RWPE2 (cell line): ENCODE results near the gene KDM2B.
"Not testable (repeated sequence)": the region's sequence is repeated elsewhere in the genome, so short reads cannot be mapped to it uniquely, and the experiment has no call there.

Source experiments
- ATAC-seq: fragments of 200-7000 bp; cut with Tn5 transposase; 3 replicates; pipeline ENCODE4 v1.9.1; 2021; ENCODE audit warnings: low read depth
- DNase-seq: peaks from one replicate; pipeline ENCODE4 v3.0.0-alpha.2; 2020; ENCODE audit warnings: low spot score
- H3K27ac ChIP-seq: fragments of 450-650 bp; 2 replicates; pipeline ENCODE4 v1.5.1; 2017; ENCODE audit warnings: mild to moderate bottlenecking; ENCODE audit not compliant: poor library complexity, severe bottlenecking
- H3K27me3 ChIP-seq: fragments of 250-450 bp; sonication (Bioruptor Pico); 2 replicates; pipeline ENCODE4 v1.5.1; 2021; ENCODE audit warnings: mild to moderate bottlenecking, moderate library complexity; ENCODE audit not compliant: insufficient read depth, poor library complexity, severe bottlenecking
- H3K36me3 ChIP-seq: fragments of 250-450 bp; sonication (Bioruptor Pico); 2 replicates; pipeline ENCODE4 v1.5.1; 2020; ENCODE audit warnings: low read depth, mild to moderate bottlenecking, moderate library complexity
- H3K4me1 ChIP-seq: fragments of 250-450 bp; sonication (Bioruptor Pico); 2 replicates; pipeline ENCODE4 v1.5.1; 2021; ENCODE audit warnings: mild to moderate bottlenecking, moderate library complexity; ENCODE audit not compliant: insufficient read depth, poor library complexity, severe bottlenecking
- H3K4me3 ChIP-seq: fragments of 250-450 bp; sonication (Bioruptor Pico); 2 replicates; pipeline ENCODE4 v1.5.1; 2021; ENCODE audit warnings: mild to moderate bottlenecking, moderate library complexity; ENCODE audit not compliant: severe bottlenecking
- H3K9me3 ChIP-seq: fragments of 250-450 bp; sonication (Bioruptor Pico); 2 replicates; pipeline ENCODE4 v1.5.1; 2021; ENCODE audit warnings: mild to moderate bottlenecking, moderate library complexity; ENCODE audit not compliant: severe bottlenecking
- TF ChIP-seq, protein P1 (sequence below): fragments of 450-650 bp; IDR thresholded peaks from one replicate; pipeline ENCODE4 v1.5.1; 2017; ENCODE audit warnings: mild to moderate bottlenecking, moderate library complexity; ENCODE audit not compliant: poor library complexity, severe bottlenecking

KDM2B gene

DNA sequence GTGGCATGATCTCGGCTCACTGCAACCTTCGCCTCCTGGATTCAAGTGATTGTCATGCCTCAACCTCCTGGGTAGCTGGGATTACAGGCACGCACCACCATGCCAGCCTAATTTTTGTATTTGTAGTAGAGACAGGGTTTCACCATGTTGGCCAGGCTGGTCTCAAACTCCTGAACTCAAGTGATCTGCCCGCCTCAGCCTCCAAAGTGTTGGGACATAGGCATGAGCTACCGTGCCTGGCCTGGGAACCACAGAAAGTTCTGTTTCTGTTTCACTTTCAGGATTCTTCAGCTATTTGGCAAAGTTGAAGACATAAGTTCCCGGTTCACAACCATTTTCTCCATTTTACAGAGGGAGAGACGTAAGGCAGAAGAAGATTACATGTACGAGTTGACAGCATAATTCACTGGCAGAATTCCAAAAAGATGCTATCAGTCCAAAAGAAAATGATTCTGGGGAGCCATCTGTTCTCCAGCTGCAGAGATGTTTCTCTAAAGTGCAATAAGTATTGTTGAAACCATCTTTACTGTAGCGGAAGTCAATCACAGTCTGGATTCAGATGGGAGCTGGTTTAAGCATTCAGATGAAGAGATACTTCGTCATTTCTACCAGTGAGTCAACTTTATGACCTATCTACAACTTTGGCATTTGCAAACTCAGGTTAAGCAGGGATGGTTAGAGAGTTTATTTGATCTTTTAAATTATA, 189.1 kb downstream of the KDM2B start:
- no peaks in the 10 kb centered on the region for H3K27me3 ChIP-seq
- no peak overlapping the region for H3K27ac ChIP-seq
- H3K4me3 ChIP-seq = no peak overlapping the region
- ATAC-seq (no peak), DNase-seq (no peak)
- H3K9me3 ChIP-seq = no peaks in the 10 kb centered on the region
- TF ChIP-seq, protein P1, sequence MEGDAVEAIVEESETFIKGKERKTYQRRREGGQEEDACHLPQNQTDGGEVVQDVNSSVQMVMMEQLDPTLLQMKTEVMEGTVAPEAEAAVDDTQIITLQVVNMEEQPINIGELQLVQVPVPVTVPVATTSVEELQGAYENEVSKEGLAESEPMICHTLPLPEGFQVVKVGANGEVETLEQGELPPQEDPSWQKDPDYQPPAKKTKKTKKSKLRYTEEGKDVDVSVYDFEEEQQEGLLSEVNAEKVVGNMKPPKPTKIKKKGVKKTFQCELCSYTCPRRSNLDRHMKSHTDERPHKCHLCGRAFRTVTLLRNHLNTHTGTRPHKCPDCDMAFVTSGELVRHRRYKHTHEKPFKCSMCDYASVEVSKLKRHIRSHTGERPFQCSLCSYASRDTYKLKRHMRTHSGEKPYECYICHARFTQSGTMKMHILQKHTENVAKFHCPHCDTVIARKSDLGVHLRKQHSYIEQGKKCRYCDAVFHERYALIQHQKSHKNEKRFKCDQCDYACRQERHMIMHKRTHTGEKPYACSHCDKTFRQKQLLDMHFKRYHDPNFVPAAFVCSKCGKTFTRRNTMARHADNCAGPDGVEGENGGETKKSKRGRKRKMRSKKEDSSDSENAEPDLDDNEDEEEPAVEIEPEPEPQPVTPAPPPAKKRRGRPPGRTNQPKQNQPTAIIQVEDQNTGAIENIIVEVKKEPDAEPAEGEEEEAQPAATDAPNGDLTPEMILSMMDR = no peak
- H3K4me1 ChIP-seq = peaks cover 6% of the 10 kb centered on the region
- no peaks in the 10 kb centered on the region for H3K36me3 ChIP-seq

DNA sequence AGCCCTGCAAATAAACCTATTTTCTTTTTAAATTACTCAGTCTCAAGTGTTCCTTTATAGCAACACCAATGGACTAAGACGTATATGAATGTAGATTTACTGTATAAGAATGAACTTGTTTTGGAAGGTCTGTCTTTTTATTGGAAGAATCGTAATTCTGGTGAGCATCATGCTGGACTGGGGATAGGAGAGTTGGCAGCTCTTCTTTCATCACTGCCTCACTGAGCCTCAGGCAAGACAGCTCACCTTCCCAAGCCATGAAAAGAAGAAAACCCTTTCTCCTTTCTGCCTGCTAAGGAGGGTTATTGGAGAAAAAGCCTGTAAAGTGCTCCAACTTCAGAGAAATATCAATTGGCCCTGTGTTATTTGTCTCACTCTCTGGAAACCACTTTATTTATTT, 190.0 kb downstream of the KDM2B start:
- Histone ChIP-seq H3K4me3 (no peak overlapping the region), H3K27me3 (no peaks in the 10 kb centered on the region), H3K4me1 (peaks cover 6% of the 10 kb centered on the region), H3K27ac (no peak overlapping the region), H3K36me3 (no peaks in the 10 kb centered on the region), H3K9me3 (no peaks in the 10 kb centered on the region)
- DNase-seq (no peak), ATAC-seq (peak; percentile 50; the same call in 2 of the 3 replicates)
- TF ChIP-seq, protein P1 = no peak

DNA sequence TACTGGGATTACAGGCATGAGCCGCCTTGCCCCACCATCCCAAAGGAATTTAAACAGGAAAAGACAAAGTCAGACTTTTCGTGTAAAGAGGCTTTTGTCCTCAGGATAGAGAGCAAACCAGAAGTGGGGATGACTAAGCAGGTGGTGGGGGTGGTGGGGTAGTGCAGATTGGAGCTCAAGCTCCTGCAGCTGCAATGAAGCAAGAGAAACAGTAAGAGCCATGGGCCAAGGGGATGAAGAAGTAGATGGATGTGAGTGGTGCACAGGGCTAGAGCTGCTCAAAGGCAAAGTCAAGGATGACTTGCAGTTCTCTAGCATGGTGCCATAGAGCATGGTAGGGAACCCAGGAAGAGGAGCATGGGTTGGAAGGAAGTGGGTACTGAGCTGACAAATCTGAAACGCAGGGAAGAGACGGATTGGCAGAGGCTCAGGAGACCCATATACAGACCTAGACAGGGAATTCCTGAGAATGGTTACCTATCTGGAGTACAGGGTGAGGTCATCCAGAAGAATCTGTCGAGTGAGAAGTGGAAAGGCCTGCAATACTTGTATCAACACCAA, 192.3 kb downstream of the KDM2B start:
- TF ChIP-seq, protein P1 = no peak
- H3K9me3 ChIP-seq = no peaks in the 10 kb centered on the region

DNA sequence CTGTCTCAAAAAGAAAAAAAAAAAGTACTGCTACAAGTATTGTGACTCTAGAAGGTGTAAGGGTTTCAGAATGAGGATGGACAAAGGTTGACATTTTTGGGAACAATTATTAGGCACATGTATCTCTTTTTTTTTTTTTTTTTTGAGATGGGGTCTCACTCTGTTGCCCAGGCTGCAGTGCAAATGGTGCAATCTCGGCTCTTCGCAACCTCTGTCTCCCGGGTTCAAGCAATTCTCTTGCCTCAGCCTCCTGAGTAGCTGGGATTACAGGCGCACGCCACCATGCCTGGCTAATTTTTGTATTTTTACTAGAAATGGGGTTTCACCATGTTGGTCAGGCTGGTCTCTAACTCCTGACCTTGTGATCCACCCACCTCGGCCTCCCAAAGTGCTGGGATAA, 195.9 kb downstream of the KDM2B start:
- H3K27ac ChIP-seq, H3K4me1 ChIP-seq, ATAC-seq, H3K4me3 ChIP-seq, DNase-seq, H3K9me3 ChIP-seq, H3K36me3 ChIP-seq, H3K27me3 ChIP-seq: not testable (repeated sequence)

More for the DNA sequence above, 192.3 kb downstream of the KDM2B start:
- Histone ChIP-seq H3K27ac (peak overlapping the region; percentile 32), H3K4me3 (no peak overlapping the region), H3K27me3 (no peaks in the 10 kb centered on the region), H3K36me3 (no peaks in the 10 kb centered on the region), H3K4me1 (peaks cover 6% of the 10 kb centered on the region)
- DNase-seq (no peak), ATAC-seq (peak; percentile 86)

DNA sequence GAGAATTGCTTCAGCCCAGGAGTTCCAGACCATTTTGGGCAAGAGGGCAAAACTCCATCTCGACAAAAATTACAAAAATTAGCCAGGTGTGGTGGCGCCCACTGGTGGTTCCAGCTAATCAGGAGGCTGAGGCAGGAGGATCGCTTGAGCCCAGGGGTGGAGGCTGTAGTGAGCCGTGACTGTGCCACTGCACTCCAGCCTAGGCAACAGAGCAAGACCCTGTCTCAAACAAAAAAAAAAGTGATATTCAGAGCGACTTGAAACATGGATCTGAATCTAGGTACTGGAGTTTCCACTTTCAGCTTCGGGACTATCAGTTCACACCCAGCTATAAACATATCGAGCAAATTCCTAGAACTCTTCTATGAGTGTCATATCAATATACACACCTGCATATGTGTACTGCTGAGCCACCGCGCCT, 197.2 kb downstream of the KDM2B start:
- ATAC-seq (no peak), DNase-seq (no peak)
- no peak overlapping the region for H3K27ac ChIP-seq
- no peaks in the 10 kb centered on the region for H3K27me3 ChIP-seq
- peaks cover 6% of the 10 kb centered on the region for H3K4me1 ChIP-seq
- TF ChIP-seq, protein P1 = peak; percentile 16
- H3K9me3 ChIP-seq = no peaks in the 10 kb centered on the region
- no peak overlapping the region for H3K4me3 ChIP-seq
- H3K36me3 ChIP-seq = no peaks in the 10 kb centered on the region
